ENCODE results near the gene HMSD.

The HMSD gene

GRCh38 chr18:63975628-63976027 is 26.5 kb downstream of the HMSD start:
- POLR2A ChIA-PET: no interaction called here
- CTCF ChIA-PET: interaction anchor here (1.2 to 5.9 kb wide), 7 partner anchors 8 to 40 kb away, joined by 3 to 45 read pairs (median 4); no protein-coding TSS in a partner anchor
- 67% methylated on average over 2 of the region's 3 CpGs for WGBS (ENCODE audit: insufficient coverage)

GRCh38 chr18:63977040-63977439 is 27.9 kb downstream of the HMSD start:
- CTCF ChIA-PET: interaction anchor here (1.4 to 5.9 kb wide), 4 partner anchors 14 to 41 kb away, joined by 3 to 45 read pairs (median 10); no protein-coding TSS in a partner anchor
- Histone ChIP-seq H3K9me3 (ENCODE audit: control extremely low read depth in 1 of 5, control insufficient read depth in 4 of 5, insufficient read depth in 2 of 5, low read depth in 1 of 5, low read length in 4 of 5) (no peaks in the 10 kb centered on the region), H3K4me3 (ENCODE audit: control insufficient read depth in 1 of 7, extremely low read depth in 1 of 7, insufficient read depth in 4 of 7, low read depth in 2 of 7, low read length in 6 of 7) (no peak overlapping the region), H3K27me3 (replicated peaks in 2 of 5; ENCODE audit: control insufficient read depth in 4 of 5, insufficient read depth in 5 of 5, low read length in 4 of 5) (no peaks in the 10 kb centered on the region), H3K27ac (ENCODE audit: insufficient read depth in 1 of 2, low read depth in 1 of 2, low read length in 2 of 2, poor library complexity in 1 of 2, severe bottlenecking in 2 of 2) (no peak overlapping the region), H3K4me1 (ENCODE audit: control extremely low read depth in 1 of 4, control insufficient read depth in 4 of 4, insufficient read depth in 4 of 4, low read length in 3 of 4) (peaks cover 4 to 33% (median 18%) of the 10 kb centered on the region in 4 experiments), H3K36me3 (ENCODE audit: control insufficient read depth in 4 of 4, insufficient read depth in 4 of 4, low read length in 3 of 4) (peaks cover 0 to 11% (median 3%) of the 10 kb centered on the region in 4 experiments)
- no peak for DNase-seq
- WGBS (ENCODE audit: insufficient coverage): 100% methylated on average over 1 of the region's 3 CpGs
- POLR2A ChIA-PET: no interaction called here

More at GRCh38 chr18:63975628-63976027, 26.5 kb downstream of the HMSD start:
- H3K4me3 ChIP-seq (ENCODE audit: control insufficient read depth in 1 of 7, extremely low read depth in 1 of 7, insufficient read depth in 4 of 7, low read depth in 2 of 7, low read length in 6 of 7): peak overlapping the region in 2 of 7 experiments; percentile 38 to 43
- H3K4me1 ChIP-seq (ENCODE audit: control extremely low read depth in 1 of 4, control insufficient read depth in 4 of 4, insufficient read depth in 4 of 4, low read length in 3 of 4): peaks cover 6 to 45% (median 28%) of the 10 kb centered on the region in 4 experiments
- DNase-seq: peak in 1 of 3 donors; percentile 32
- no peaks in the 10 kb centered on the region for H3K27me3 ChIP-seq (replicated peaks in 2 of 5; ENCODE audit: control insufficient read depth in 4 of 5, insufficient read depth in 5 of 5, low read length in 4 of 5)
- no peak overlapping the region for H3K27ac ChIP-seq (ENCODE audit: insufficient read depth in 1 of 2, low read depth in 1 of 2, low read length in 2 of 2, poor library complexity in 1 of 2, severe bottlenecking in 2 of 2)
- no peaks in the 10 kb centered on the region for H3K9me3 ChIP-seq (ENCODE audit: control extremely low read depth in 1 of 5, control insufficient read depth in 4 of 5, insufficient read depth in 2 of 5, low read depth in 1 of 5, low read length in 4 of 5)
- H3K36me3 ChIP-seq (ENCODE audit: control insufficient read depth in 4 of 4, insufficient read depth in 4 of 4, low read length in 3 of 4): peaks cover 0 to 2% (median 0%) of the 10 kb centered on the region in 4 experiments

- H3K9me3 ChIP-seq (ENCODE audit: control extremely low read depth in 1 of 5, control insufficient read depth in 4 of 5, insufficient read depth in 2 of 5, low read depth in 1 of 5, low read length in 4 of 5): no peaks in the 10 kb centered on the region
- peaks cover 4 to 32% (median 17%) of the 10 kb centered on the region in 4 experiments for H3K4me1 ChIP-seq (ENCODE audit: control extremely low read depth in 1 of 4, control insufficient read depth in 4 of 4, insufficient read depth in 4 of 4, low read length in 3 of 4)
- H3K36me3 ChIP-seq (ENCODE audit: control insufficient read depth in 4 of 4, insufficient read depth in 4 of 4, low read length in 3 of 4): peaks cover 2 to 25% (median 10%) of the 10 kb centered on the region in 4 experiments
- peak overlapping the region in 1 of 7 experiments; percentile 61 for H3K4me3 ChIP-seq (ENCODE audit: control insufficient read depth in 1 of 7, extremely low read depth in 1 of 7, insufficient read depth in 4 of 7, low read depth in 2 of 7, low read length in 6 of 7)
- peak; percentile 57 to 69 (median 68) for DNase-seq
- POLR2A ChIA-PET: no interaction called here
- CTCF ChIA-PET: interaction anchor here (1.5 to 1.7 kb wide), 3 partner anchors 16 to 21 kb away, joined by 5 to 7 read pairs (median 5); no protein-coding TSS in a partner anchor
- no peak overlapping the region for H3K27ac ChIP-seq (ENCODE audit: insufficient read depth in 1 of 2, low read depth in 1 of 2, low read length in 2 of 2, poor library complexity in 1 of 2, severe bottlenecking in 2 of 2)
- WGBS (ENCODE audit: insufficient coverage): 38% methylated on average over 6 of the region's 6 CpGs
- H3K27me3 ChIP-seq (replicated peaks in 2 of 5; ENCODE audit: control insufficient read depth in 4 of 5, insufficient read depth in 5 of 5, low read length in 4 of 5): no peaks in the 10 kb centered on the region
Measured at GRCh38 chr18:63979409-63979920, 30.4 kb downstream of the HMSD start.

- Histone ChIP-seq H3K4me1 (ENCODE audit: control extremely low read depth in 1 of 4, control insufficient read depth in 4 of 4, insufficient read depth in 4 of 4, low read length in 3 of 4) (peaks cover 4 to 26% (median 15%) of the 10 kb centered on the region in 4 experiments), H3K36me3 (ENCODE audit: control insufficient read depth in 4 of 4, insufficient read depth in 4 of 4, low read length in 3 of 4) (peaks cover 2 to 28% (median 11%) of the 10 kb centered on the region in 4 experiments), H3K9me3 (ENCODE audit: control extremely low read depth in 1 of 5, control insufficient read depth in 4 of 5, insufficient read depth in 2 of 5, low read depth in 1 of 5, low read length in 4 of 5) (no peaks in the 10 kb centered on the region), H3K4me3 (ENCODE audit: control insufficient read depth in 1 of 7, extremely low read depth in 1 of 7, insufficient read depth in 4 of 7, low read depth in 2 of 7, low read length in 6 of 7) (no peak overlapping the region), H3K27me3 (replicated peaks in 2 of 5; ENCODE audit: control insufficient read depth in 4 of 5, insufficient read depth in 5 of 5, low read length in 4 of 5) (no peaks in the 10 kb centered on the region), H3K27ac (ENCODE audit: insufficient read depth in 1 of 2, low read depth in 1 of 2, low read length in 2 of 2, poor library complexity in 1 of 2, severe bottlenecking in 2 of 2) (no peak overlapping the region)
- CTCF ChIA-PET: interaction anchor here (1.5 to 1.7 kb wide), 3 partner anchors 16 to 22 kb away, joined by 5 to 7 read pairs (median 5); no protein-coding TSS in a partner anchor
- DNase-seq: no peak
- POLR2A ChIA-PET: no interaction called here
- 95% methylated on average over 2 of the region's 7 CpGs for WGBS (ENCODE audit: insufficient coverage)
Measured at GRCh38 chr18:63980027-63980426, 30.9 kb downstream of the HMSD start.

- no peak overlapping the region for H3K27ac ChIP-seq (ENCODE audit: insufficient read depth in 1 of 2, low read depth in 1 of 2, low read length in 2 of 2, poor library complexity in 1 of 2, severe bottlenecking in 2 of 2)
- POLR2A ChIA-PET: no interaction called here
- H3K9me3 ChIP-seq (ENCODE audit: control extremely low read depth in 1 of 5, control insufficient read depth in 4 of 5, insufficient read depth in 2 of 5, low read depth in 1 of 5, low read length in 4 of 5): no peaks in the 10 kb centered on the region
- no peaks in the 10 kb centered on the region for H3K27me3 ChIP-seq (replicated peaks in 2 of 5; ENCODE audit: control insufficient read depth in 4 of 5, insufficient read depth in 5 of 5, low read length in 4 of 5)
- no peak overlapping the region for H3K4me3 ChIP-seq (ENCODE audit: control insufficient read depth in 1 of 7, extremely low read depth in 1 of 7, insufficient read depth in 4 of 7, low read depth in 2 of 7, low read length in 6 of 7)
- WGBS (ENCODE audit: insufficient coverage): 97% methylated on average over 3 of the region's 6 CpGs
- H3K4me1 ChIP-seq (ENCODE audit: control extremely low read depth in 1 of 4, control insufficient read depth in 4 of 4, insufficient read depth in 4 of 4, low read length in 3 of 4): peaks cover 0 to 17% (median 9%) of the 10 kb centered on the region in 4 experiments
- CTCF ChIA-PET: interaction anchor here (0.7 to 1.7 kb wide), 4 partner anchors 17 to 157 kb away, joined by 3 to 7 read pairs (median 4); no protein-coding TSS in a partner anchor
- peaks cover 2 to 36% (median 11%) of the 10 kb centered on the region in 4 experiments for H3K36me3 ChIP-seq (ENCODE audit: control insufficient read depth in 4 of 4, insufficient read depth in 4 of 4, low read length in 3 of 4)
- no peak for DNase-seq
Measured at GRCh38 chr18:63980896-63981460, 31.9 kb downstream of the HMSD start.

GRCh38 chr18:63981719-63982118 is 32.6 kb downstream of the HMSD start:
- DNase-seq: no peak
- CTCF ChIA-PET: interaction anchor here (0.9 kb wide), 1 partner anchor 46 kb away, joined by 3 read pairs; no protein-coding TSS in a partner anchor
- no peaks in the 10 kb centered on the region for H3K9me3 ChIP-seq (ENCODE audit: control extremely low read depth in 1 of 5, control insufficient read depth in 4 of 5, insufficient read depth in 2 of 5, low read depth in 1 of 5, low read length in 4 of 5)
- POLR2A ChIA-PET: no interaction called here
- no peak overlapping the region for H3K27ac ChIP-seq (ENCODE audit: insufficient read depth in 1 of 2, low read depth in 1 of 2, low read length in 2 of 2, poor library complexity in 1 of 2, severe bottlenecking in 2 of 2)
- no peaks in the 10 kb centered on the region for H3K27me3 ChIP-seq (replicated peaks in 2 of 5; ENCODE audit: control insufficient read depth in 4 of 5, insufficient read depth in 5 of 5, low read length in 4 of 5)
- no peak overlapping the region for H3K4me3 ChIP-seq (ENCODE audit: control insufficient read depth in 1 of 7, extremely low read depth in 1 of 7, insufficient read depth in 4 of 7, low read depth in 2 of 7, low read length in 6 of 7)
- peaks cover 2 to 41% (median 12%) of the 10 kb centered on the region in 4 experiments for H3K36me3 ChIP-seq (ENCODE audit: control insufficient read depth in 4 of 4, insufficient read depth in 4 of 4, low read length in 3 of 4)
- peaks cover 0 to 10% (median 5%) of the 10 kb centered on the region in 4 experiments for H3K4me1 ChIP-seq (ENCODE audit: control extremely low read depth in 1 of 4, control insufficient read depth in 4 of 4, insufficient read depth in 4 of 4, low read length in 3 of 4)
- whole genome bisulfite sequencing (ENCODE audit: insufficient coverage): 97% methylated on average over 2 of the region's 2 CpGs

- no peak for DNase-seq
- H3K27me3 ChIP-seq (replicated peaks in 2 of 5; ENCODE audit: control insufficient read depth in 4 of 5, insufficient read depth in 5 of 5, low read length in 4 of 5): no peaks in the 10 kb centered on the region
- peaks cover 0 to 8% (median 5%) of the 10 kb centered on the region in 4 experiments for H3K4me1 ChIP-seq (ENCODE audit: control extremely low read depth in 1 of 4, control insufficient read depth in 4 of 4, insufficient read depth in 4 of 4, low read length in 3 of 4)
- no peaks in the 10 kb centered on the region for H3K9me3 ChIP-seq (ENCODE audit: control extremely low read depth in 1 of 5, control insufficient read depth in 4 of 5, insufficient read depth in 2 of 5, low read depth in 1 of 5, low read length in 4 of 5)
- no peak overlapping the region for H3K27ac ChIP-seq (ENCODE audit: insufficient read depth in 1 of 2, low read depth in 1 of 2, low read length in 2 of 2, poor library complexity in 1 of 2, severe bottlenecking in 2 of 2)
- peaks cover 2 to 47% (median 16%) of the 10 kb centered on the region in 4 experiments for H3K36me3 ChIP-seq (ENCODE audit: control insufficient read depth in 4 of 4, insufficient read depth in 4 of 4, low read length in 3 of 4)
- ChIA-PET CTCF (no interaction called here), POLR2A (no interaction called here)
- WGBS (ENCODE audit: insufficient coverage): 100% methylated on average over 1 of the region's 3 CpGs
- no peak overlapping the region for H3K4me3 ChIP-seq (ENCODE audit: control insufficient read depth in 1 of 7, extremely low read depth in 1 of 7, insufficient read depth in 4 of 7, low read depth in 2 of 7, low read length in 6 of 7)
Measured at GRCh38 chr18:63982361-63982760, 33.3 kb downstream of the HMSD start.
